CD4-positive, alpha-beta T cell treated with Interleukin-1 beta for 1 hour (primary cell): ENCODE data around the gene ZNF513.
"Not testable (repeated sequence)": the region's sequence is repeated elsewhere in the genome, so short reads cannot be mapped to it uniquely, and the experiment has no call there.

Experiments used
- DNase-seq, 2 donors: peaks; one replicate each; pipeline ENCODE4 v3.0.0-alpha.2; 2020 to 2022

Gene ZNF513

DNA sequence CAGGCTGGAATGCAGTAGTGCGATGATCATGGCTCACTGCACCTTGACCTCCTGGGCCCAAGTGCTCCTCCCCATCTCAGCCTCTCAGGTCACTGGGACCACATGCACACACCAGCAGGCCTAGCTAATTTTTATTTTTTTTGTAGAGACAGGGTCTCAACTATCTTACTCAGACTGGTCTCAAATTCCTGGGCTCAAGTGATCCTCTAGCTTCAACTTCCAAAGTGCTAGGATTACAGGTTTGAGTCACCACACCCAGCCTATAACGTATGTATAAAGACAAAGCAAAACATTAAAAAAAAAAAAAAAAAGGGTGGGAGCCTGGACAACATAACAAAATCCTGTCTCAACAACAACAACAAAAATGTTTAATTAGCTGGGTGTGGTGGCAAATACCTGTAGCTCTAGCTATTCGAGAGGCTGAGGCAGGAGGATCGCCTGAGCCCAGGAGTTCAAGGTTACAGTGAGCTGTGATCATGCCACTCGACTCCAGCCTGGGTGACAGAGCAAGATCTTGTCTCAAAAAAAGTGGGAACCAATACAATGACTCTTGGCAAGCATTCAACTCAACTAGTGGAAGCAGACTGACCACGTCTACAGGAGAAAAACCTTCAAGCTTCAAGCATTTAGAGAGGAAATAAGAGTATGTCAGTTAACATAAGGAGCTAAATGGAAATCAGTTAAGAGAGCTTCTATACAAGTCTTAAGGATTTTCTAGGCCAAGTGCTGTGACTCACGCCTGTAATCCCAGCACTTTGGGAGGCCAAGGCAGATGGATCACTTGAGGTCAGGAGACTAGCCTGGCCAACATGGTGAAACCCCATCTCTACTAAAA, 26.6 kb downstream of the ZNF513 start:
- DNase-seq: no peak

DNA sequence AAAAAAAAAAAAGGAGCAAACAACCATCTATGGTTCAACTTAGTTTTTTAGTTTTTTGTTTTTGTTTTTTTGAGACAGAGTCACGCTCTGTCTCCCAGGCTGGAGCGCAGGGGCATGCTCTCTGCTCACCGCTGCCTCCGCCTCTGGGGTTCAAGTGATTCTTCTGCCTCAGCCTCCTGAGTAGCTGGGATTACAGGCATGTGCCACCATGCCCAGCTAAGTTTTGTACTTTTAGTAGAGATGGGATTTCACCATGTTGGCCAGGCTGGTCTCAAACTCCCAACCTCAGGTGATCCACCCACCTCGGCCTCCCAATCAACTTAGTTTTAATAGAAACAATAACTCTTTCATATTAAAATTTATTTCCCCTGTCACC, 27.2 kb downstream of the ZNF513 start:
- DNase-seq: not testable (repeated sequence)

DNA sequence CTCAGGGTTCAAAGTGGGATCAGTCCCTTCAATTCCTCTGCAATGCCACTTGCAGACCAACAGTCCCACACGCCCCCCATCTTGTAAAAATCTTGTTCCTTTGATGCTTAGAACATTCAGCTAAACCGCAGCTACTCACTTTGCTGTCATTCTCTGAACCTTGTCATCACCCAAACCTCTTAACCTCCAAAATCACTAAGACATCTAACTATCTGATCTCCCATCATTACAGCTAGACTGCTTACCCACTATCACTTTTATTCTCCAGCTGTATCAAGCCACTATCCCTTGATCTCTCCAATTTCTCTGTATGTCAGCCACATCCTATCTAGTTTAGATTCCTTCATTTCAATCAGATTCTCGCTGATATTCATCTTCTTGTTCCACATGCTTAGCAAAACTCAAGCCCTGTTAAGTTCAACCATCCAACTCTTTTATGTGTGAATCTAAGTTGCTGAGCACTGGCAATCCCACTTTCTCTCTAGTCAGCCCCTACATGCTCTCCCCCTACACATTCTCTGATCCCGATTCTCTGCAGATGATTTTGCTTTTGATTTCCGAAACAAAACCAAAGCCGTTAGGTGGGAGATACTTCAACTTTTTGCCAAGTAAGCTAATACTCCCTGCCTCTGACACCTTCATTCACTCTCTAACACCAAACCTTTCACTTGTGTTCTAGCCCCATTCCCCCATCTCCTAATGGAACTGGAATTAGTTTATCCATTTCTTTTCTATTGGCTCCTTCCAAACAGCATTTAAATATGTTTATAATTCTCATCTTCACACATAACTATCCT, 28.5 kb downstream of the ZNF513 start:
- no peak for DNase-seq

DNA sequence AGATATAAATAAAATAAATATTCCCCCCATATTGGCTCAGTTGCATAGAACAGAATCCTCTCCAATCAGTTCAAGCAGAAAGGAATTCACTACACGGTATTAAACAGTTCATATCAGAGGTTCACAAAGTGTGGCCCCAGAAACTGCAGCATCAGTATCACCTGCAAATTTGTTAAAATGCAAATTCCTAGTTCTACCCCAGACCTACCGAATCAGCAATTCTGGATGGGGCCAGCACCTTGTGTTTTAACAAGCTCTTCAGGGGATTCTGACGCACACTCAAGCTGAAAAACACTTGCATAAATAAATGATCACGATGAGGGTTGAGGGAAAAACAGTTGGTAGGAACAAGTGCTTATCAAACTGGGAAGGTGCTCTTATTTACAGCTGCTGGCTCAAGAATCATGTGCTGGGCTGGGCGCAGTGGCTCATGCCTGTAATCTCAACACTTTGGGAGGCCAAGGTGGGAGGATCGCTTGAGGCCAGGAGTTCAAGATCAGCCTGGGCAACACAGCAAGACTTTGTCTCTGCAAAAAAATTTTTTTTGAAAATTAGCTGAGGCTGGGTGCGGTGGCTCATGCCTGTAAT, 30.3 kb downstream of the ZNF513 start:
- DNase-seq: no peak

DNA sequence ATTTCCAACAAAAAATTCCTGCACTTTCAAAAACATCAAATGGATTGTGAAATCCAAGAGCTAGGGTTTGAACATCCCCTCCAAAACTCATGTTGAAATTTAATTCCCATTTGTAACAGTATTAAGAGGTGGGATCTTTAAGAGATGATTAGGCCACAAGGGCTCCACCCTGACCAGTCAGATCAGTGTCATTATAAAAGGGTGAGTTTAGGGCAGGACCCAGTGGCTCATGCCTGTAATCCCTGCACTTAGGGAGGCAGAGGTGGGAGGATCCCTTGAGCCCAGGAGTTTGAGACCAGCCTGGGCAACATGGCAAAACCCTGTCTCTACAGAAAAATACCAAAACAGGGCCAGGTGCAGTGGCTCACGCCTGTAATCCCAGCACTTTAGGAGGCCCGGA, 32.9 kb downstream of the ZNF513 start:
- DNase-seq: no peak

DNA sequence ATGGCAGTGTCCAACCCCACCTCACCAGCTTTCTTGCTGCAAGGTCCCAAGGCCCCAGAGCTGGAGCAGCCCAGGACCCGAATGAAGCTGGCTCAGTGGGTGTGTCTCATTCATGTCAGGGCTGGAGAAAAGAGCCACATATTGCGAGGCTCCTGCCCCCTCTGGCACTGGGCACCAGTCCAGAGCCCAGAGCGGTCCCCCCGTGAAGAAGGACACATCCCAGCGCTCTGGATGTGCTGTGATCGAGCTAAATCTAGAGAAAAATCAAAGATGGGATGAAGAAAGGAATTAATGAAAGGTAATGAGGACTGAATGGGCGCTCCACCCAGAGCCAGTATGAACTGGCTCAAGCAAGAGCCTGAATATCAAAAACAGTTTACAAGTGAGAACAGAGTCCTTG, 44.4 kb downstream of the ZNF513 start:
- DNase-seq: no peak

DNA sequence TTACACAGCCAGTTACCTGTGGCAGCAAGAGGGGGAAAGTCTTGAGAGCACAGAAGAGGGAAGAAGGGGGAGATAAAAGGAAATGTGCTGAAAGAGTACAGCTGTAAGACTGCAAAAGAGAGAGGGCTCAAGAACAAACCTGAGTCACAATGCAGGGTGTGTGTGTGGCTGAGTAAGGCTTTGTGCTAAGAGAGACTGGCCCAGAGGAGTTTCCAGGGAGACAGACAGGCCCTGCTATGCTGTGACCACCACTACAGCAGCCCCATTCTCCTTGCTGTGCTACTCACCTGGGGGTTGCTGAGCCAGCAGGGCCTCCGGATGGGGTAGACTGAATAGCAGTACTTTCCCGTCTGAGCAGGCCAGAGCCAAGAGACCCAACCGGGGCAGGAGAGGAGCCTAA, 45.2 kb downstream of the ZNF513 start:
- no peak for DNase-seq
